AG09309 (cell line): ENCODE data around the gene CEP57L1.
"Not testable (repeated sequence)": the region's sequence is repeated elsewhere in the genome, so short reads cannot be mapped to it uniquely, and the experiment has no call there.

Experiments
- DNase-seq: peaks from one replicate; pipeline ENCODE4 v3.0.0-alpha.2; 2010; ENCODE audit warnings: low read depth
- H3K4me3 ChIP-seq: 2 replicates; pipeline ENCODE4 v1.5.1; 2011; ENCODE audit warnings: mild to moderate bottlenecking, low read depth, low read length, moderate library complexity; ENCODE audit not compliant: control insufficient read depth
- CTCF ChIP-seq: IDR thresholded peaks from 2 replicates; pipeline ENCODE4 v1.5.1; 2011; ENCODE audit warnings: mild to moderate bottlenecking, low read depth, low read length, inconsistent platforms; ENCODE audit not compliant: insufficient read depth, control insufficient read depth; ENCODE audit errors: missing control alignments

The CEP57L1 gene

GRCh38 chr6:109143191-109143590 lies 47.9 kb downstream of the CEP57L1 start:
- no peak for DNase-seq
- H3K4me3 ChIP-seq, result no peak overlapping the region
- TF ChIP-seq CTCF, result no peak

- DNase-seq, H3K4me3 ChIP-seq: not testable (repeated sequence)
These were observed 52.9 kb downstream of the CEP57L1 start for GRCh38 chr6:109148251-109148650.

GRCh38 chr6:109148716-109149115 lies 53.4 kb downstream of the CEP57L1 start:
- DNase-seq, H3K4me3 ChIP-seq: not testable (repeated sequence)

GRCh38 chr6:109153752-109154151 lies 58.4 kb downstream of the CEP57L1 start:
- no peak for DNase-seq
- TF ChIP-seq CTCF, result no peak
- H3K4me3 ChIP-seq, result no peak overlapping the region

- no peak for TF ChIP-seq CTCF
- H3K4me3 ChIP-seq, result no peak overlapping the region
- DNase-seq, result no peak
These were observed 69.0 kb downstream of the CEP57L1 start for GRCh38 chr6:109164331-109164730.

- no peak for TF ChIP-seq CTCF
- no peak overlapping the region for H3K4me3 ChIP-seq
- peak; percentile 46 for DNase-seq
These were observed 70.2 kb downstream of the CEP57L1 start for GRCh38 chr6:109165392-109165974.

- no peak for TF ChIP-seq CTCF
- no peak for DNase-seq
- no peak overlapping the region for H3K4me3 ChIP-seq
These were observed 71.4 kb downstream of the CEP57L1 start for GRCh38 chr6:109166673-109167072.

GRCh38 chr6:109167562-109167961 lies 72.3 kb downstream of the CEP57L1 start:
- no peak for DNase-seq
- no peak overlapping the region for H3K4me3 ChIP-seq
- no peak for TF ChIP-seq CTCF
